Kidney glomerular epithelial cell (primary cell): ENCODE data around the gene ZNF185.

Experiments
- DNase-seq: peaks from one replicate; lab custom pipeline; 2025; lab: John Stamatoyannopoulos, UW

ZNF185 gene

GRCh38 chrX:152897222-152898131 is at the start of gene ZNF185:
Gene ZNF185, plus strand, starts transcription at chrX:152898067. Its CDS starts 16,423 bp downstream, at chrX:152914490.
- peak; percentile 21 for DNase-seq

GRCh38 chrX:152850465-152850864 is 47.4 kb upstream of the ZNF185 start:
- no peak for DNase-seq

GRCh38 chrX:152853986-152854385 is 43.9 kb upstream of the ZNF185 start:
- no peak for DNase-seq

GRCh38 chrX:152861116-152861515 is 36.8 kb upstream of the ZNF185 start:
- DNase-seq, result no peak

DNA sequence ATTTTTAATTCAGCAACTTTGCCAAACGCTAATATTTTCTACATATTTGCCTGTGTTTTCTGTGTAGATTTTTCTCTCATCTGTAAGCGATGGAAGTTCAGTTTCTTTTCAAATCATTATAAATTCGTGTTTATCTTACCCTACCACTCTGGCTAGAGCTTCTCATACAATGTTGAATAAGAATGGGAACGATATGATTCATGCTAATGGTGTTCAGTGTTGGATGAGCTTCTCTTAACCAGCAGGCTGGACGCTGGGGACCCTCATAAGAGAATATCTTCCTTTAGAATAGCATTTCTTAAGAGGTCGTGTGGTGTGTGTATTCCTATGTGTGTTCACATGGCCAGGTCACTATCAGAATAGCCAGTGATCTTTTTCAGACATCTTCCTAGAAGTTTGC is 36.0 kb upstream of the ZNF185 start:
- no peak for DNase-seq

DNA sequence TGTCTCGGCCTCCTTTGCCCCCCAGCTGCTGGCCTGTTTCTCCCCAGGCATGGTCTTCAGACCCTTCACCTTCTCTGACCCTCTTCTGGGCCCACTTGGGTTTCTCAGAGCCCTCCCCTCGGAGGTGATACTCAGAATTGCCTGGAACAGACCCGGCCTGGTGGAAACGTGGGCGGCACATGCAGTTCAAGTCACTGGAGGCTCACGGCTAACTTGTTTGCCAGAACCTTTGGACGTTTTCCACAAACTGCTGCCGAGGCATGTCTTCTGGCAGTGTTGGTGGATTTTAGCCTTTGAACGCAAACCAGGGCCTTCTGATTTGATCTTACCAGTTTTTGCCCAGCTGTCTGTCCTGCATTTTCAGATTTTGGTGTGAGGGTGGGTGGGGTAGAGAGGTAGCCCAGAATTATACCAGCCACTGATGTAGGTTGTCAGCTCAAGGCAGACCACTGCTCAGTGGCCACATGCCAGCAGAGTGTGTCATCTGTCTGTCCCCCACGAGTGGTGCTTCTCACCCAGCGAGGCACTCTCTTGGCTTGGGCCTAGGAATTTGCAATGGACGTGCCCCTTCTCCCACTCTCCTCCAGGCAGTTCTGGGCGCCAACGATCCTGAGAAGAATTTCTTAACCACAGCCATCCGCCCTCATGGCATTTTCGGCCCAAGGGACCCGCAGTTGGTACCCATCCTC is 32.5 kb upstream of the ZNF185 start:
- DNase-seq, result no peak

GRCh38 chrX:152866386-152866785 is 31.5 kb upstream of the ZNF185 start:
- DNase-seq, result no peak

DNA sequence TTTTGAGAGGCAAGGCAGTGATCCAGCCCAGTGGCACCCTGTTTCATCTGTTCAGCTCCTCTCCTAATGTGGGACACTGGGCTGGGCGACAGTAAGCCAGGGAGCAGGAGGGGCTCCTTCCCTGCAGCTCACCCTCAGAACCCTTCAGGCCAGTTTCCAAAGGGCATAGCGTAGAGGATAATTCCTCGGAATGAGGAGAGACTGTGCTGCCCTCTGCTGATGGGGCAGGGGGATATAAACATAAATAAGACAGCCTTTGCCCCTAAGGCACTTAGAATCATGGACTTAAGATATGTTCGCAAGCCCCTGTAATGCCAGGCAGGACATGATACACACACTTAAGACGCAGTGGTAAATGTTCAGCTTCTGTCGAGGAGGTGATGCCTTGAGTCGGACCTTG is 27.9 kb upstream of the ZNF185 start:
- DNase-seq, result no peak

GRCh38 chrX:152871260-152871659 is 26.6 kb upstream of the ZNF185 start:
- no peak for DNase-seq

DNA sequence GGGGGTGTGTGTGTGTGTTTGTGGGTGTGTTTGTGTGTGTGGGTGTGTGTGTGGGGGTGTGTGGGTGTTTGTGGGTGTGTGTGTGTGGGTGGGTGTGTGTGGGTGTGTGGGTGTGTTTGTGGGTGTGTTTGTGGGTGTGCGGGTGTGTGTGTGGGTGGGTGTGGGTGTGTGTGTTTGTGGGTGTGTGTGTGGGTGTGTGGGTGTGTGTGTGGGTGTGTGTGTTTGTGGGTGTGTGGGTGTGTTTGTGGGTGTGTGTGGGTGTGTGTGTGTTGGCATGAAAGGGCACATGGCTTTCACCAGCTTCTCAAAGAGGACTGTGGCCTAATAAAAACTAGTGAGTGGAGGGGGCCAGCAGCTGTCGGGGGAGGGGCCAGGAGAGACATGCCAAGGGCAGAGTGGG is 25.3 kb upstream of the ZNF185 start:
- DNase-seq, result no peak

- no peak for DNase-seq
Measured at GRCh38 chrX:152873361-152873760, 24.5 kb upstream of the ZNF185 start.

- DNase-seq, result no peak
Measured at GRCh38 chrX:152876931-152877840, 20.7 kb upstream of the ZNF185 start.

DNA sequence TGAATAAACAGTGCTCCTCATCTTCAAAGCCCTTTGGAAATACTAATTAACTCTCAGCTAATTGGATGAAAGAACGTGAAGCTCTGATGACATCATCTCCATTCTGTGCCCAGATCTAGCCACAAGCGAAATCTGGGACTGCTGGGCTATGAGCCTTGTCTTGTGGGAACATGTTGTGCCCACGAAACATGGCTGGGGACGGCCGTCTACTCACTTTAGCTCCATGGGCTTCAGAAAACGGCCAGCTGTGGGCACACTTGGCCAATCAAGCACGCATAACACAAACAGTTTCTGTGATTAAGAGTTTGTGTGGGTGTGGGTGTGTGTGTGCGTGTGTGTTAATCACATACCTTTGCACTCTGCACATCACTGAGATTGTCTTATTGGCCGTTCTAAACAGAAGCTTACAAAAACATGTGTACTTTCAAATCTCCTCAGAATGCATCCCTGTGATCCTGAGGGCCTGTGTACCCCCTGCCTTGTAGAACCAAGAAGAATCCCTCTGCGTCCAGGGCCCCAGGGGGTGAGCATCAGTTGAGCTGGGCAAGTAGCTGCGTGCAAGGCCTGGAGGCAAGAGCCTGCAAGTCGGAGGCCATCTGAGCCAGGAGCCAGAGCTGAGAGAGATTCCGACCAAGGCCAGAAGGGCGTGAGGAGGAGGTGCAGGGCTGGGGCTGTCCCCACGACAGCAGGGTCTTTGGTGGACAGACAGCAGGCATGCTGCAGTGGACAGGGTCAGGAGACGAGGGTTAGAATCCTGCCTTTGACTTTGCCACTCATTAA is 18.7 kb upstream of the ZNF185 start:
- peak; percentile 70 for DNase-seq

- no peak for DNase-seq
Measured at GRCh38 chrX:152881289-152881688, 16.6 kb upstream of the ZNF185 start.

DNA sequence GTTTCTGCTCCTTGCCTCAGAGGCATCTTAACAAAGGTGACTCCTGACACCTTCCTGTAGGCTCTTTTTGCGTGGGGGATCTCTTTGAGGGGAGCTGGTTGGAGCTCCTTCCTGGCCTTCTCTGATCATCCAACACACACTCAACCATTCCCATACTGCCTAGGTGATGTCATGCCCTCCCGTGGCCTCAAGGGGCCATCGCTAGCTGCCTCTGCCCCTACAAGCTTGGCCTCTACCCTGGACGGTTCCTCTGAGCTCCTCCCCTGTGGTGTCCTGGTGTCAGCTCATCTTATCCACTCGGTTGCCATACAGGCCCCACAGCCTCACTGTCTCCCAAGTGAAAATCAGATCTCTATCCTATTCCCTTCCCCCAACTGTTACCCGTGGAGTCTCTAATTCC is 13.7 kb upstream of the ZNF185 start:
- no peak for DNase-seq

- no peak for DNase-seq
Measured at GRCh38 chrX:152886716-152887115, 11.2 kb upstream of the ZNF185 start.

DNA sequence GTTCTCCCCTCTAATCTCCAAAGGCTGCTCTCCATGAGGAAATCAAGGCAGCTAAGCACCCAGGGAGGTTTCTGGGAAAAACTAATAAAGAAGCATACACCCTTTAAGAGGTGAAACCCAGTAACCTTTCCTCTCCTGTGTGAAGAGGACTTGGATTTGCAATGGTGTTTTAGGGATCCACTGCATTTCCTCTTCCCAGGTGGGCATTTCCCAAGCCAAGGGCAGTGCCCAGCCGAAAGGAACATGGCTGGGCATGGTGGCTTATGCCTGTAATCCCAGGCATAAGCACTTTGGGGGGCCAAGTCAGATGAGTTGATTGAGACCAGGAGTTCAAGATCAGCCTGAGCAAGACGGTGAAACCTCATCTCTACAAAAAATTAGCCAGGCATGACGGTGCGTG is 5.4 kb upstream of the ZNF185 start:
- no peak for DNase-seq

DNA sequence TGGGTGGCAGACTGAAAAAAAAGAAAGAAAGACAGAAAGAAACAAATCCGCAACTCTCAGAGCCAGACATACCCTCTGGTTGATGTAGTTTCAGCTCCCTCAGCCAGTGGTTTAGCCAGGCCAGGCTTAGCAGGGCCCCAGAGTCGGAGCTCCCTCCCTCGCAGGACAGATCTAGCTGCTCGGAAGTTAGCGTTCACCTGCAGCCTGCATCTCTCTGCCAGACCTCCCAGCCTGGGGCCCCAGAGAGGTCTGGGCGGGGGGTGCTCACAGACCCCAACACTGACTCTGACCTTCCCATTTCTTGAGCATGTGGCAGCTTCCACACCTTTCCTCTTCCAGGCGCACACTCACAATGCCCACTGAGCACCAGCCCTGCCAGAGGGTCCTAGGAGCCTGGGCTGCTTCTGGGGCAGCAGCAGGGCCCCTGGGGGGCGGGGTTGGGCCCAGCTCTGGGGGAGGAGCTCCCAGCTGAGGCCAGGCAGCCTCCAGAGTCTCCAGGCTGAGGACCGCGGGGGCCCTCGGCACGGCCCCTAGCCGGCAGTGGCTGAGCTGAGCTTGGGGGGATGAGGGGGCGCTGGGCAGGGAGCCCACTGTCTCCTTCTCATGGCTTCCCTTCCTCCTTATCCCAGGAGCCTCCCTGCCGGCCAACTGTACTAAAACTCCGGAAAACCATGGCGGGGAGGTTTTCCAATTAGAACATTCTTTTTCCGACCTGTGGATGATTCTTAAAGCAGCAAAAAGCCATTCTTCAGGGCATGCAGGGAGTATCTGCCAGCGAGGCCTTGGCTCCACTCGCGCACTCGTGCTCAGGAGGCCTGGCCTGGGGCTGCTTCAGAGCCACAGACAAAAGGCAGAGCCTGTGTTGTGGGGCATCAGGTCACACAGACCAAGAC is 4.6 kb upstream of the ZNF185 start:
- DNase-seq, result no peak

DNA sequence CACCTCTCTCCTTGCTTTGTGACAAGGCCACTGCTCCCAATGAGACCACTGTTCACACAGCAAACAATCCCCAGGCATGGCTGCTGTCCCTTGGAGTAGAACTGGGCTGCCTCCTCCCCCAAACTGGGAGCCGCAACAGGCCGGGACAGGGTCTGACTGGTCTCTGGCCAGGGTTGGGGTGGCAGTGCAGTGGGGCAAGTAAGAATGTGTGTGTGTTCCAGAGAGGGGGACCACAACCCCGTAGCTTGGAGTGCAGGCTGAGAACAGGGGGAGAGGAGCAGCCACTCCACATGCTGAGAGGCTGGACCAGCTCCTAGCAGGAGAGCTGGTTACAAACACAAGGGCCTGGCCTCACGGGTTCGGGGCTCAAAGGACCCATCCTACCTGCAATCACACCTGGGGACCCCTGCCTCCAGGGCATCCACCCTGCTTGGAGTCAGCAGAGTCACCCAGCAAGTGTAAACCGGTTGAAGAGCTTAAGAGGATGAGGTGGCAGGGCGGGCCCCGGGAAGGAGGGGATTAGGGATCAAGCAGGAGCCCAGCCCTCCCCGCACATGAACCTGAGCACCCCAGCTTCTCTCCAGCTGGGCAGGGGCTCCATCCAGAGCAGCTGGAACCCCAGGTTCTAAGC is 3.8 kb upstream of the ZNF185 start:
- DNase-seq, result no peak

GRCh38 chrX:152895121-152895520 is 2.7 kb upstream of the ZNF185 start:
- no peak for DNase-seq
